ENCODE data around the gene BTN1A1.
A peak's percentile ranks its signal among the peaks of the same experiment; 100 is the strongest.
"Not testable (repeated sequence)": the region's sequence is repeated elsewhere in the genome, so short reads cannot be mapped to it uniquely, and the experiment has no call there.

The BTN1A1 gene

DNA sequence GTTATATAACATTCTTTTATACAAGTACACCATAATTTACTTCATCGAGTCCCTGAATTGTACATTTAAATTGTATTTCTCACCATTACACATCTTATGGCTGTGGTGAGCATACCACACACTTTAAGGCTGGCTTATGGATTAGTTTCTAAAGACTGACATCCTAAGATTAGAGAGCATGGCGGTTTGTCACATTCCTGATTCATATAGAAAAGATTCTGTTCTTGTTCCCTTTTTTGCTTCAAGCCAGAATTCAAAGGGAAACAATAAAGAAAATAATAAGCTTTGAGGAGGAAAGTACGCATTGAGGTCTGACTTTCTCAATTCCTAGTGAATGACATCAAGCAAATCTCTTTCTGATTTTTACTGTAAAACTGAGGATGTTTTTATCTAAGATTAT, 2.5 kb downstream of the BTN1A1 start:
- no peaks in the 10 kb centered on the region for H3K27me3 ChIP-seq (ENCODE audit: insufficient read depth, low read depth, severe bottlenecking)
- TF ChIP-seq, protein P1, sequence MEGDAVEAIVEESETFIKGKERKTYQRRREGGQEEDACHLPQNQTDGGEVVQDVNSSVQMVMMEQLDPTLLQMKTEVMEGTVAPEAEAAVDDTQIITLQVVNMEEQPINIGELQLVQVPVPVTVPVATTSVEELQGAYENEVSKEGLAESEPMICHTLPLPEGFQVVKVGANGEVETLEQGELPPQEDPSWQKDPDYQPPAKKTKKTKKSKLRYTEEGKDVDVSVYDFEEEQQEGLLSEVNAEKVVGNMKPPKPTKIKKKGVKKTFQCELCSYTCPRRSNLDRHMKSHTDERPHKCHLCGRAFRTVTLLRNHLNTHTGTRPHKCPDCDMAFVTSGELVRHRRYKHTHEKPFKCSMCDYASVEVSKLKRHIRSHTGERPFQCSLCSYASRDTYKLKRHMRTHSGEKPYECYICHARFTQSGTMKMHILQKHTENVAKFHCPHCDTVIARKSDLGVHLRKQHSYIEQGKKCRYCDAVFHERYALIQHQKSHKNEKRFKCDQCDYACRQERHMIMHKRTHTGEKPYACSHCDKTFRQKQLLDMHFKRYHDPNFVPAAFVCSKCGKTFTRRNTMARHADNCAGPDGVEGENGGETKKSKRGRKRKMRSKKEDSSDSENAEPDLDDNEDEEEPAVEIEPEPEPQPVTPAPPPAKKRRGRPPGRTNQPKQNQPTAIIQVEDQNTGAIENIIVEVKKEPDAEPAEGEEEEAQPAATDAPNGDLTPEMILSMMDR (IDR thresholded peaks at IDR 0.05; ENCODE audit: low read depth, low read length), result no peak
- H3K27ac ChIP-seq, result peak overlapping the region; percentile 54
- no peak for DNase-seq
- H3K9me3 ChIP-seq (ENCODE audit: severe bottlenecking), result no peaks in the 10 kb centered on the region
- no peak overlapping the region for H3K4me3 ChIP-seq (ENCODE audit: low read depth, low read length)
- H3K36me3 ChIP-seq, result no peaks in the 10 kb centered on the region

DNA sequence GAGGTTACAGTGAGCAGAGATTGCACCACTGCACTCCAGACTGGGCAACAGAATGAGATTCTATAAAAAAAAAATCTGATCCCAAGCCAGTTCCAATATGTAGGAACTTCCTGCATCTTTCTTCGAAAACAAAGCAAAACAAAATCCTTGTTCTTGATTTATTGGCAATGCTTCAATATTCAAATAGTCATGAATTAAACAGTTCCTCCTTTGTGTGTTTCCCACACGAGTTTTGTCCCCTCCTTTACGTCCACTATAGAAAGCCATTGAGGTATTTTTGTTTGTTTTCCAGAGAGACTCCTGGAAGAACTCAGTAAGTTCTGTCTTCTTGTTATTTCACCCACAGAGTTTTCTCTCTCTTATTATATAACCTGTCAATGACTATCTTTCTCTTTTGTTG, 7.6 kb downstream of the BTN1A1 start:
- TF ChIP-seq, protein P1 (IDR thresholded peaks at IDR 0.05; ENCODE audit: low read depth, low read length), result no peak
- no peaks in the 10 kb centered on the region for H3K9me3 ChIP-seq (ENCODE audit: severe bottlenecking)
- H3K27ac ChIP-seq, result no peak overlapping the region
- H3K27me3 ChIP-seq (ENCODE audit: insufficient read depth, low read depth, severe bottlenecking), result no peaks in the 10 kb centered on the region
- H3K4me3 ChIP-seq (ENCODE audit: low read depth, low read length), result no peak overlapping the region
- DNase-seq, result no peak
- H3K36me3 ChIP-seq, result no peaks in the 10 kb centered on the region

DNA sequence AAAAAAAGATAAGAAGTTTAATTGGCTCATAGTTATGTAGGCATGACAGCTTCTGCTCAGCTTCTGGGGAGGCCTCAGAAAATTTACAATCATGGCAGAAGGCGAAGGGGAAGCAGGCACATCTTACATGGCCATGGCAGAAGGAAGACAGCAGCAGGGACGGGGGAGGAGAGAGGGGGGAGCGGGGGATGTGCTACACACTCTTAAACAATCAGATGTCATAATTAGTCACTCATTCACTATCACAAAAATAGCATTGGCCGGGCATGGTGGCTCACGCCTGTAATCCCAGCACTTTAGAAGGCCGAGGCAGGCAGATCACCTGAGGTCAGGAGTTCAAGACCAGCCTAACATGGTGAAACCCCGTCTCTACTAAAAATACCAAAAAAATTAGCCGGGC, 10.9 kb downstream of the BTN1A1 start:
- not testable (repeated sequence) for H3K27me3 ChIP-seq (ENCODE audit: insufficient read depth, low read depth, severe bottlenecking); DNase-seq; H3K36me3 ChIP-seq; H3K4me3 ChIP-seq (ENCODE audit: low read depth, low read length); H3K9me3 ChIP-seq (ENCODE audit: severe bottlenecking); H3K27ac ChIP-seq

DNA sequence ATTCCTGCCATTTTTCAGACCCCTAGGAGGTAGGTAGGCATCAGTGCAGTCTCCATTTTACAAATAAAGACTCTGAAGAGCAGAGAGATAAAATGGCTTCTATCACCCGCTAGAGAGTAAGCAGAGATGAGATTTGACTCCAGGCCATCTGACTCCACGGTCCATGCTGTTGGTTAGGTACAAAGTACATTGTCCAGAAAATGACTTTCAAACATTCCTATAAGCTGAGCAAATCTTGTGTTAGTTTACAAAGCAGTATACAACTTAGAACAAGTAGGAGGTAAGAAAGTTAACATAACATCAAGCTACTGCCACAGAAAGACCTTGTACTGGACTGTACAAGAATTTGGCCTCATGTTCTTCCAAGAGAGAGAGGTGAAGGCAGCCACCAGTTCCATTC, 14.9 kb downstream of the BTN1A1 start:
- TF ChIP-seq, protein P1 (IDR thresholded peaks at IDR 0.05; ENCODE audit: low read depth, low read length), result no peak
- no peaks in the 10 kb centered on the region for H3K27me3 ChIP-seq (ENCODE audit: insufficient read depth, low read depth, severe bottlenecking)
- DNase-seq, result no peak
- no peak overlapping the region for H3K4me3 ChIP-seq (ENCODE audit: low read depth, low read length)
- no peaks in the 10 kb centered on the region for H3K9me3 ChIP-seq (ENCODE audit: severe bottlenecking)
- H3K27ac ChIP-seq, result no peak overlapping the region
- no peaks in the 10 kb centered on the region for H3K36me3 ChIP-seq

DNA sequence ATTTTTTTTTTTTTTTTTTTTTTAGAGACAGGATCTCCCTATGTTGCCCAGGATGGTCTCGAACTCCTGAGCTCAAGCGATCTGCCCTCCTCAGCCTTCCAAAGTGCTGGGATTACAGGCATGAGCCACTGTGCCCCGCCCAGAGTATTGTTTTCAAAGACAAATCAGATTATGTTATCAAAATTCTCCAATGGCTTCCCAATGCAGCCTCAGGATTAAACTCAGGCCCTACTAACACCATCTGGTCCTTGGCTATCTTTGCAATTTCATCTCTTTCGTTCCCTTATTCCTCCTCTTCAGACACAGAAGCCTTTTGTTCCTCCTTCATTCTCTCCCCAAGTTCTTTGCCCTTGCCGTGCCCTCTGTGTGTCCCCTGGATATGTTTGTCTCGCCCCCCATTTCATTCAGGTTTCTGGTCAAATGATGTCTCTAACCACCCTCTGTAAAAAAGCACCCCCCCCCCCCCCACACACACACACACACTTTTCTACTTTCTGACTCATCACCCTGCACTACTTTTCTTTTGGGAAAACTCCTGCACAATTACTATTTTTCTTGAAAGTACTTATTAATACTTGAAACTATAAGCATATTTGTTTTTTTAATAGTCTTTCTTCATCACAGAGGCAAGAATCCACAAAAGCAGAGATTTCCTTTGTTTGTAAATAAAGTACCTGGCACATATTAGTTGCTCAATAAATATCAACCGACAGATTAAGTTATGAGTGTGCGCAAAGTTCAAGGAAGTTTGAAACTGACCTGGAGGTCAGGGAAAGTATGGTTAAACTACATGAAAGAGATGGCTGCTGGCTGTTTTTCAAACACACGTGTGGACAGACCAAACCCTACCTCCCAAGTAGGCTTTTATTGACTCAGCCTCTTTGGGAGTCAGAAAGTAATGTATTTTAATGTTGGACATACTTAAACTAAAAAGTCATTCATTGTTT, 16.7 kb downstream of the BTN1A1 start:
- DNase-seq, result peak; percentile 87
- H3K27me3 ChIP-seq (ENCODE audit: insufficient read depth, low read depth, severe bottlenecking), result no peaks in the 10 kb centered on the region
- H3K4me3 ChIP-seq (ENCODE audit: low read depth, low read length), result no peak overlapping the region
- H3K9me3 ChIP-seq (ENCODE audit: severe bottlenecking), result no peaks in the 10 kb centered on the region
- no peaks in the 10 kb centered on the region for H3K36me3 ChIP-seq
- TF ChIP-seq, protein P1 (IDR thresholded peaks at IDR 0.05; ENCODE audit: low read depth, low read length), result no peak
- H3K27ac ChIP-seq, result peak overlapping the region; percentile 71

DNA sequence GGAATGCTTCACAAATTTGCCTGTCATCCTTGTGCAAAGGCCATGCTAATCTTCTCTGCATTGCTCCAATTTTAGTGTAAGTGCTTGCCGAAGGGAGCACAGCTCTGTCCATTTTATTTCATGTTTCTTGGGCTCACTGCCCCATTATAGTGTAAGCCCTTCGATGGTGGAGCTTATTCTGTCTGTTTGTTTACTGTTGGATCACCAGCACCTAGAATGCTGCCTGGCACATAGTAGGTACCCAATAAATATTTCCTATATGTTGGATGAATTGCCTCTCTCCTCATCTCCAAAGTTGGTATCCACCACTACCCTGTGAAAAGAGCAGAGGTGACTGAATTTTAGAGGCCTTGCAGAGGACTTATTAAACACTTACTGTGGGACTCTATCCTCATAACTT, 19.3 kb downstream of the BTN1A1 start:
- no peak for DNase-seq
- no peaks in the 10 kb centered on the region for H3K27me3 ChIP-seq (ENCODE audit: insufficient read depth, low read depth, severe bottlenecking)
- H3K36me3 ChIP-seq, result no peaks in the 10 kb centered on the region
- H3K4me3 ChIP-seq (ENCODE audit: low read depth, low read length), result no peak overlapping the region
- H3K9me3 ChIP-seq (ENCODE audit: severe bottlenecking), result no peaks in the 10 kb centered on the region
- H3K27ac ChIP-seq, result no peak overlapping the region; the same call in 1 of the 2 replicates
- TF ChIP-seq, protein P1 (IDR thresholded peaks at IDR 0.05; ENCODE audit: low read depth, low read length), result no peak

Measured in WERI-Rb-1 (cell line).